Liver (tissue), 9 donors: ENCODE measurements around the gene MAPKBP1. TPM values are rescaled to one million over a fixed set of nuclear protein-coding genes. Genes with fewer than 3 reads are reported as not detected.

Experiments used
- DNase-seq: peaks from one replicate; pipeline ENCODE4 v3.0.0-alpha.2; 2017; ENCODE audit warnings: low spot score
- H3K27ac ChIP-seq, 2 donors: one replicate each; pipeline ENCODE4 v1.7.0; 2013; ENCODE audit warnings: inconsistent platforms in 2 of 2, low read length in 2 of 2, control low read depth in 1 of 2, low read depth in 1 of 2, mild to moderate bottlenecking in 1 of 2
- H3K27me3 ChIP-seq, 4 donors: one replicate each; pipeline versions ENCODE4 v1.6.1 to v1.7.0; 2013; ENCODE audit warnings: low read length in 3 of 4, inconsistent platforms in 1 of 4, mild to moderate bottlenecking in 1 of 4, moderate library complexity in 1 of 4; ENCODE audit not compliant: control insufficient read depth in 4 of 4, insufficient read depth in 4 of 4
- H3K36me3 ChIP-seq, 4 donors: one replicate each; pipeline versions ENCODE4 v1.6.1 to v1.7.0; 2013; ENCODE audit warnings: low read length in 3 of 4, mild to moderate bottlenecking in 3 of 4, low read depth in 1 of 4, moderate library complexity in 1 of 4; ENCODE audit not compliant: control insufficient read depth in 4 of 4, insufficient read depth in 3 of 4
- H3K4me1 ChIP-seq, 4 donors: one replicate each; pipeline versions ENCODE4 v1.6.1 to v1.7.0; 2013; ENCODE audit warnings: low read length in 3 of 4, mild to moderate bottlenecking in 3 of 4, moderate library complexity in 1 of 4; ENCODE audit not compliant: control insufficient read depth in 4 of 4, insufficient read depth in 4 of 4
- H3K4me3 ChIP-seq, 3 donors: one replicate each; pipeline versions ENCODE4 v1.6.1 to v1.7.0; 2013; ENCODE audit warnings: low read length in 3 of 3, control low read depth in 1 of 3, low read depth in 1 of 3, mild to moderate bottlenecking in 1 of 3
- H3K9ac ChIP-seq, 2 donors: one replicate each; pipeline ENCODE4 v1.7.0; 2013; ENCODE audit warnings: low read length in 2 of 2, mild to moderate bottlenecking in 2 of 2, moderate library complexity in 2 of 2, control low read depth in 1 of 2, low read depth in 1 of 2
- H3K9me3 ChIP-seq, 4 donors: one replicate each; pipeline versions ENCODE4 v1.6.1 to v1.7.0; 2013; ENCODE audit warnings: low read length in 3 of 4; ENCODE audit not compliant: control insufficient read depth in 4 of 4
- EGR1 ChIP-seq, 2 donors: IDR thresholded peaks; 2 replicates each; pipeline ENCODE4 v1.6.1; 2016 to 2018; ENCODE audit warnings: antibody characterized with exemption in 2 of 2, low read depth in 2 of 2
- FOXA1 ChIP-seq: IDR thresholded peaks from 2 replicates; pipeline ENCODE4 v1.6.1; 2016; ENCODE audit warnings: antibody characterized with exemption
- FOXA2 ChIP-seq: IDR thresholded peaks from 2 replicates; pipeline ENCODE4 v1.6.1; 2016; ENCODE audit warnings: antibody characterized with exemption
- GABPA ChIP-seq, 2 donors: IDR thresholded peaks in 1 of 2; conservative IDR thresholded peaks in 1 of 2; 2 replicates each; pipeline ENCODE4 v1.6.1; 2016; ENCODE audit warnings: antibody characterized with exemption in 2 of 2, mild to moderate bottlenecking in 1 of 2, moderate library complexity in 1 of 2
- HNF4A ChIP-seq, 2 donors: conservative IDR thresholded peaks; 2 replicates each; pipeline ENCODE4 v1.6.1; 2016; ENCODE audit warnings: antibody characterized with exemption in 2 of 2, mild to moderate bottlenecking in 2 of 2
- HNF4G ChIP-seq: IDR thresholded peaks from 2 replicates; pipeline ENCODE4 v1.6.1; 2016; ENCODE audit warnings: antibody characterized with exemption
- JUND ChIP-seq, 2 donors: IDR thresholded peaks; 2 replicates each; pipeline ENCODE4 v1.6.1; 2016; ENCODE audit warnings: antibody characterized with exemption in 2 of 2
- NR2F2 ChIP-seq: IDR thresholded peaks from 2 replicates; pipeline ENCODE4 v1.6.1; 2016; ENCODE audit warnings: antibody characterized with exemption
- RAD21 ChIP-seq, 2 donors: IDR thresholded peaks; 2 replicates each; pipeline ENCODE4 v1.6.1; 2016; ENCODE audit warnings: antibody characterized with exemption in 2 of 2, mild to moderate bottlenecking in 2 of 2
- RXRA ChIP-seq, 2 donors: IDR thresholded peaks; 2 replicates each; pipeline ENCODE4 v1.6.1; 2017 to 2018; ENCODE audit warnings: antibody characterized with exemption in 2 of 2, mild to moderate bottlenecking in 1 of 2
- SP1 ChIP-seq: IDR thresholded peaks from 2 replicates; pipeline ENCODE4 v1.6.1; 2018; ENCODE audit warnings: antibody characterized with exemption, mild to moderate bottlenecking
- TAF1 ChIP-seq: conservative IDR thresholded peaks from 2 replicates; pipeline ENCODE4 v1.6.1; 2016; ENCODE audit warnings: antibody characterized with exemption, mild to moderate bottlenecking
- YY1 ChIP-seq: IDR thresholded peaks from 2 replicates; pipeline ENCODE4 v1.6.1; 2016; ENCODE audit warnings: antibody characterized with exemption, mild to moderate bottlenecking
- WGBS: extraction: QIAGEN DNeasy Blood & Tissue Kit; methylation state at CpG from one replicate; pipeline ENCODE4 v1.1.7; 2013; 5-methylcytosine and 5-hydroxymethylcytosine counted together
- polyA plus RNA-seq, 2 donors: library from polyadenylated mRNA; stranded (reverse) in 1 of 2; unstranded in 1 of 2; fragments of 200-250 nt in 1 of 2; fragments of >200 nt in 1 of 2; fragmentation: Nextera tagmentation in 1 of 2; extraction: Ambion mirVana in 1 of 2; gene quantifications; one replicate each; pipeline versions ENCODE4 v1.2.1 to v1.2.3, GENCODE V29; 2013 to 2015
- total RNA-seq, 2 donors: library from RNA; depleted of rRNA; stranded (reverse); fragments of >200 nt; gene quantifications; one replicate each; pipeline ENCODE4 v1.2.3, GENCODE V29; 2014
- TF ChIP-seq, protein P1 (sequence below): IDR thresholded peaks from 2 replicates; pipeline ENCODE4 v1.6.1; 2016; ENCODE audit warnings: antibody characterized with exemption
- TF ChIP-seq, protein P2 (sequence below): IDR thresholded peaks from 2 replicates; pipeline ENCODE4 v1.6.1; 2016; ENCODE audit warnings: antibody characterized with exemption, mild to moderate bottlenecking
- TF ChIP-seq, protein P3 (sequence below): IDR thresholded peaks from 2 replicates; pipeline ENCODE4 v1.6.1; 2016; ENCODE audit warnings: antibody characterized with exemption
- TF ChIP-seq, protein P4 (sequence below): fragments of 150-350 bp; IDR thresholded peaks from 2 replicates; pipeline ENCODE4 v1.5.1; 2017; ENCODE audit warnings: improper control_type of control experiment, low read depth, low read length; ENCODE audit not compliant: missing input control
- TF ChIP-seq, protein P5 (sequence below): IDR thresholded peaks from 2 replicates; pipeline ENCODE4 v1.6.1; 2016; ENCODE audit warnings: antibody characterized with exemption
- donor health status: healthy.
- donor health status: healthy.
- donor health status: healthy.
- donor health status: healthy.
- donor health status: healthy.

Gene MAPKBP1
- total and polyA plus RNA-seq, 4 donors, result 0.89 to 10.3 (median 2.7) TPM

DNA sequence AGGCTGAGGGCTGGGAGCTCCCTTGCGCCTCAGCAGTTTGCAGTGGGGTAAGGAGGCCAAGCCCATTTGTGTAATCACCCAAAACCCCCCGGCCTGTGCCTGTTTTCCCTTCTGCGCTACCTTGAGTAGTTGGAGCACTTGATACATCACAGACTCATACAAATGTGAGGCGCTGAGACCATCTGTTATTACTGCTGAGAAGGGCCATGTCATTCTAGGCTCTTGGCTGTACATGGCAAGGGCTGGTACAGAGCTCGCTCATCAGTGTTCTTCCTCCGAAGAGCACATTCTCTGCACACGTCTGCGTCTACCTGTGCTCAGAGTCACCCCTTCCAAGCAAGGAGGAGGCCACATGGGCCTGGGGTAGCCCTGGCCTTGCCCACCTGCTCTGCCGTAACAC, 73.7 kb downstream of the MAPKBP1 start:
- TF ChIP-seq, protein P1, sequence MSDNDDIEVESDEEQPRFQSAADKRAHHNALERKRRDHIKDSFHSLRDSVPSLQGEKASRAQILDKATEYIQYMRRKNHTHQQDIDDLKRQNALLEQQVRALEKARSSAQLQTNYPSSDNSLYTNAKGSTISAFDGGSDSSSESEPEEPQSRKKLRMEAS, result no peak
- no peak for TF ChIP-seq NR2F2
- TF ChIP-seq, protein P2, sequence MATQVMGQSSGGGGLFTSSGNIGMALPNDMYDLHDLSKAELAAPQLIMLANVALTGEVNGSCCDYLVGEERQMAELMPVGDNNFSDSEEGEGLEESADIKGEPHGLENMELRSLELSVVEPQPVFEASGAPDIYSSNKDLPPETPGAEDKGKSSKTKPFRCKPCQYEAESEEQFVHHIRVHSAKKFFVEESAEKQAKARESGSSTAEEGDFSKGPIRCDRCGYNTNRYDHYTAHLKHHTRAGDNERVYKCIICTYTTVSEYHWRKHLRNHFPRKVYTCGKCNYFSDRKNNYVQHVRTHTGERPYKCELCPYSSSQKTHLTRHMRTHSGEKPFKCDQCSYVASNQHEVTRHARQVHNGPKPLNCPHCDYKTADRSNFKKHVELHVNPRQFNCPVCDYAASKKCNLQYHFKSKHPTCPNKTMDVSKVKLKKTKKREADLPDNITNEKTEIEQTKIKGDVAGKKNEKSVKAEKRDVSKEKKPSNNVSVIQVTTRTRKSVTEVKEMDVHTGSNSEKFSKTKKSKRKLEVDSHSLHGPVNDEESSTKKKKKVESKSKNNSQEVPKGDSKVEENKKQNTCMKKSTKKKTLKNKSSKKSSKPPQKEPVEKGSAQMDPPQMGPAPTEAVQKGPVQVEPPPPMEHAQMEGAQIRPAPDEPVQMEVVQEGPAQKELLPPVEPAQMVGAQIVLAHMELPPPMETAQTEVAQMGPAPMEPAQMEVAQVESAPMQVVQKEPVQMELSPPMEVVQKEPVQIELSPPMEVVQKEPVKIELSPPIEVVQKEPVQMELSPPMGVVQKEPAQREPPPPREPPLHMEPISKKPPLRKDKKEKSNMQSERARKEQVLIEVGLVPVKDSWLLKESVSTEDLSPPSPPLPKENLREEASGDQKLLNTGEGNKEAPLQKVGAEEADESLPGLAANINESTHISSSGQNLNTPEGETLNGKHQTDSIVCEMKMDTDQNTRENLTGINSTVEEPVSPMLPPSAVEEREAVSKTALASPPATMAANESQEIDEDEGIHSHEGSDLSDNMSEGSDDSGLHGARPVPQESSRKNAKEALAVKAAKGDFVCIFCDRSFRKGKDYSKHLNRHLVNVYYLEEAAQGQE, result no peak
- TF ChIP-seq SP1, result no peak
- TF ChIP-seq GABPA (IDR thresholded peaks at IDR 0.05 in 1 of 2, conservative IDR thresholded peaks at IDR 0.05 in 1 of 2), result no peak
- no peak for TF ChIP-seq RAD21 (IDR thresholded peaks at IDR 0.05)
- TF ChIP-seq HNF4G, result no peak
- TF ChIP-seq, protein P3, sequence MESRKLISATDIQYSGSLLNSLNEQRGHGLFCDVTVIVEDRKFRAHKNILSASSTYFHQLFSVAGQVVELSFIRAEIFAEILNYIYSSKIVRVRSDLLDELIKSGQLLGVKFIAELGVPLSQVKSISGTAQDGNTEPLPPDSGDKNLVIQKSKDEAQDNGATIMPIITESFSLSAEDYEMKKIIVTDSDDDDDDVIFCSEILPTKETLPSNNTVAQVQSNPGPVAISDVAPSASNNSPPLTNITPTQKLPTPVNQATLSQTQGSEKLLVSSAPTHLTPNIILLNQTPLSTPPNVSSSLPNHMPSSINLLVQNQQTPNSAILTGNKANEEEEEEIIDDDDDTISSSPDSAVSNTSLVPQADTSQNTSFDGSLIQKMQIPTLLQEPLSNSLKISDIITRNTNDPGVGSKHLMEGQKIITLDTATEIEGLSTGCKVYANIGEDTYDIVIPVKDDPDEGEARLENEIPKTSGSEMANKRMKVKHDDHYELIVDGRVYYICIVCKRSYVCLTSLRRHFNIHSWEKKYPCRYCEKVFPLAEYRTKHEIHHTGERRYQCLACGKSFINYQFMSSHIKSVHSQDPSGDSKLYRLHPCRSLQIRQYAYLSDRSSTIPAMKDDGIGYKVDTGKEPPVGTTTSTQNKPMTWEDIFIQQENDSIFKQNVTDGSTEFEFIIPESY, result no peak
- no peak for TF ChIP-seq FOXA2
- TF ChIP-seq TAF1, result no peak
- TF ChIP-seq, protein P4, sequence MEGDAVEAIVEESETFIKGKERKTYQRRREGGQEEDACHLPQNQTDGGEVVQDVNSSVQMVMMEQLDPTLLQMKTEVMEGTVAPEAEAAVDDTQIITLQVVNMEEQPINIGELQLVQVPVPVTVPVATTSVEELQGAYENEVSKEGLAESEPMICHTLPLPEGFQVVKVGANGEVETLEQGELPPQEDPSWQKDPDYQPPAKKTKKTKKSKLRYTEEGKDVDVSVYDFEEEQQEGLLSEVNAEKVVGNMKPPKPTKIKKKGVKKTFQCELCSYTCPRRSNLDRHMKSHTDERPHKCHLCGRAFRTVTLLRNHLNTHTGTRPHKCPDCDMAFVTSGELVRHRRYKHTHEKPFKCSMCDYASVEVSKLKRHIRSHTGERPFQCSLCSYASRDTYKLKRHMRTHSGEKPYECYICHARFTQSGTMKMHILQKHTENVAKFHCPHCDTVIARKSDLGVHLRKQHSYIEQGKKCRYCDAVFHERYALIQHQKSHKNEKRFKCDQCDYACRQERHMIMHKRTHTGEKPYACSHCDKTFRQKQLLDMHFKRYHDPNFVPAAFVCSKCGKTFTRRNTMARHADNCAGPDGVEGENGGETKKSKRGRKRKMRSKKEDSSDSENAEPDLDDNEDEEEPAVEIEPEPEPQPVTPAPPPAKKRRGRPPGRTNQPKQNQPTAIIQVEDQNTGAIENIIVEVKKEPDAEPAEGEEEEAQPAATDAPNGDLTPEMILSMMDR, result no peak
- no peak for TF ChIP-seq RXRA (IDR thresholded peaks at IDR 0.05)
- TF ChIP-seq FOXA1, result no peak
- TF ChIP-seq, protein P5, sequence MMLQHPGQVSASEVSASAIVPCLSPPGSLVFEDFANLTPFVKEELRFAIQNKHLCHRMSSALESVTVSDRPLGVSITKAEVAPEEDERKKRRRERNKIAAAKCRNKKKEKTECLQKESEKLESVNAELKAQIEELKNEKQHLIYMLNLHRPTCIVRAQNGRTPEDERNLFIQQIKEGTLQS, result no peak
- no peak for TF ChIP-seq YY1
- TF ChIP-seq EGR1 (IDR thresholded peaks at IDR 0.05; ENCODE audit: low read depth in 2 of 2), result no peak
- no peak for TF ChIP-seq HNF4A (conservative IDR thresholded peaks at IDR 0.05)
- H3K4me1 ChIP-seq, result no peaks in the 10 kb centered on the region
- no peaks in the 10 kb centered on the region for H3K9me3 ChIP-seq
- H3K36me3 ChIP-seq, result peaks cover 8 to 47% (median 23%) of the 10 kb centered on the region in 4 donors
- no peak overlapping the region for H3K9ac ChIP-seq
- no peak for DNase-seq
- no peak overlapping the region for H3K27ac ChIP-seq
- H3K27me3 ChIP-seq, result no peaks in the 10 kb centered on the region
- H3K4me3 ChIP-seq, result no peak overlapping the region
- 97% methylated on average over 9 of the region's 9 CpGs for WGBS

DNA sequence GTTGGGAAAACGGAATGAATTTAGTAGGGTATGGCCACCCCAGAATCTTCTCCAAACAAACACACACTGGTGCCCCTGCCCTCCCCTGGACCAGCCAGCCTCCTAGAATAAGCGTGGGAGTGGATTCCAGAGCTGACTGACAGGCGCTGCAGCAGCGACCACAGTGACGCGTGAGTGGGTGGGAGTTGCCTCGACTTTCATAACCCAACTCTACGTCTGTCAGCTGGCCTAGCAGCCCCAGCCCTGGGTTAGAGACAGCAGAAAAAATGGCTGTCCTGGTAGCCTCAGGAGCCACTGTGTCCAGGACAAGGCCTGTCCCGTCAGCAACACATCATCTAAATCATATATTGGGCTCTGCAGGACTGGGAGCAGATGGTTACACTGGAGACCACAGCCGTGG, 74.3 kb downstream of the MAPKBP1 start:
- 88% methylated on average over 10 of the region's 10 CpGs for WGBS
- Histone ChIP-seq H3K9me3 (no peaks in the 10 kb centered on the region), H3K36me3 (peaks cover 8 to 47% (median 22%) of the 10 kb centered on the region in 4 donors), H3K27ac (no peak overlapping the region), H3K4me1 (no peaks in the 10 kb centered on the region), H3K27me3 (no peaks in the 10 kb centered on the region), H3K9ac (no peak overlapping the region), H3K4me3 (no peak overlapping the region)
- no peak for DNase-seq
- no peak for TF ChIP-seq GABPA (IDR thresholded peaks at IDR 0.05 in 1 of 2, conservative IDR thresholded peaks at IDR 0.05 in 1 of 2)
- TF ChIP-seq, protein P4, result no peak
- TF ChIP-seq FOXA1, result no peak
- TF ChIP-seq, protein P1, result no peak
- no peak for TF ChIP-seq HNF4G
- no peak for TF ChIP-seq SP1
- TF ChIP-seq NR2F2, result no peak
- TF ChIP-seq TAF1, result no peak
- no peak for TF ChIP-seq YY1
- TF ChIP-seq HNF4A (conservative IDR thresholded peaks at IDR 0.05), result no peak
- TF ChIP-seq, protein P3, result no peak
- TF ChIP-seq, protein P5, result no peak
- TF ChIP-seq FOXA2, result no peak
- TF ChIP-seq RXRA (IDR thresholded peaks at IDR 0.05), result no peak
- TF ChIP-seq JUND (IDR thresholded peaks at IDR 0.05), result no peak
